Caco-2 (cell line): ENCODE results near the gene TMCC1. TPM values are rescaled to one million over a fixed set of nuclear protein-coding genes. Genes with fewer than 3 reads are reported as not detected.
"Not testable (repeated sequence)": the region's sequence is repeated elsewhere in the genome, so short reads cannot be mapped to it uniquely, and the experiment has no call there.

Experiments used
- BruUV-seq: library from RNA; stranded (reverse); fragments of 400-500 nt; replicated peaks from 2 replicates; lab custom pipeline; 2021; lab: Mats Ljungman, UMichigan
- CTCF ChIA-PET: fragments of 300-600 bp; sonication (Branson Sonifier 250); formaldehyde crosslinking; loops from one replicate; lab custom pipeline; 2022; ENCODE audit warnings: antibody characterized with exemption; lab: Charles Lee
- POLR2A ChIA-PET: fragments of 300-600 bp; sonication (Branson Sonifier 250); formaldehyde crosslinking; loops from one replicate; lab custom pipeline; 2022; ENCODE audit warnings: antibody characterized with exemption; lab: Charles Lee
- DNase-seq, 2 experiments: peaks; one replicate each; pipeline versions ENCODE4 v3.0.0 to v3.0.0-alpha.2; 2020 to 2022
- H3K27me3 ChIP-seq: replicated peaks from 2 replicates; pipeline ENCODE4 v1.6.0; 2011; ENCODE audit warnings: low read length; ENCODE audit not compliant: control insufficient read depth, insufficient read depth
- H3K36me3 ChIP-seq: 2 replicates; pipeline ENCODE4 v1.5.1; 2011; ENCODE audit warnings: low read length; ENCODE audit not compliant: control insufficient read depth, insufficient read depth
- H3K4me1 ChIP-seq: fragments of 250-450 bp; sonication (Bioruptor Pico); 2 replicates; pipeline ENCODE4 v1.5.1; 2020; ENCODE audit warnings: mild to moderate bottlenecking
- H3K4me3 ChIP-seq: 2 replicates; pipeline ENCODE4 v1.5.1; 2011; ENCODE audit warnings: low read depth, mild to moderate bottlenecking, control low read depth, low read length
- H3K9me3 ChIP-seq: fragments of 250-450 bp; sonication (Bioruptor Pico); 2 replicates; pipeline ENCODE4 v1.5.1; 2020; ENCODE audit warnings: mild to moderate bottlenecking, moderate library complexity
- H3K27ac Mint-ChIP-seq: one replicate; pipeline ENCODE4 v1.8.0; 2022; ENCODE audit warnings: mixed read lengths; ENCODE audit not compliant: unreplicated experiment
- H3K27me3 Mint-ChIP-seq: one replicate; pipeline ENCODE4 v1.8.0; 2022; ENCODE audit warnings: mixed read lengths; ENCODE audit not compliant: insufficient read depth, unreplicated experiment
- H3K36me3 Mint-ChIP-seq: one replicate; pipeline ENCODE4 v1.8.0; 2022; ENCODE audit warnings: mild to moderate bottlenecking, mixed read lengths; ENCODE audit not compliant: insufficient read depth, unreplicated experiment
- H3K4me1 Mint-ChIP-seq: one replicate; pipeline ENCODE4 v1.8.0; 2022; ENCODE audit warnings: low read depth, mixed read lengths; ENCODE audit not compliant: unreplicated experiment
- H3K4me3 Mint-ChIP-seq: one replicate; pipeline ENCODE4 v1.8.0; 2022; ENCODE audit warnings: mild to moderate bottlenecking, moderate library complexity, mixed read lengths; ENCODE audit not compliant: unreplicated experiment
- H3K9me3 Mint-ChIP-seq: one replicate; pipeline ENCODE4 v1.8.0; 2022; ENCODE audit warnings: mixed read lengths; ENCODE audit not compliant: unreplicated experiment
- intact Hi-C: fragments of 100-400 bp; cut with micrococcal nuclease; formaldehyde crosslinking; loops from one replicate; pipeline ENCODE4 v1.10.0; 2022; ENCODE audit not compliant: unreplicated experiment
- total RNA-seq: library from RNA; stranded (reverse); gene quantifications from 2 replicates; pipeline ENCODE4 v1.2.3, GENCODE V29; 2022
- TF ChIP-seq, protein P1 (sequence below), 2 experiments: fragments of 200-600 bp in 1 of 2; IDR thresholded peaks; 1 replicate in 1 of 2; 2 replicates in 1 of 2; pipeline versions ENCODE4 v1.5.1 to v1.8.0; 2011 to 2022; ENCODE audit warnings: antibody characterized with exemption in 1 of 2, control low read depth in 1 of 2, inconsistent platforms in 1 of 2, low read depth in 1 of 2, low read length in 1 of 2, mild to moderate bottlenecking in 1 of 2, moderate library complexity in 1 of 2; ENCODE audit not compliant: insufficient read depth in 1 of 2, severe bottlenecking in 1 of 2, unreplicated experiment in 1 of 2

The TMCC1 gene
- total RNA-seq, 1 experiment from 2014 or later, result 27.8 TPM

DNA sequence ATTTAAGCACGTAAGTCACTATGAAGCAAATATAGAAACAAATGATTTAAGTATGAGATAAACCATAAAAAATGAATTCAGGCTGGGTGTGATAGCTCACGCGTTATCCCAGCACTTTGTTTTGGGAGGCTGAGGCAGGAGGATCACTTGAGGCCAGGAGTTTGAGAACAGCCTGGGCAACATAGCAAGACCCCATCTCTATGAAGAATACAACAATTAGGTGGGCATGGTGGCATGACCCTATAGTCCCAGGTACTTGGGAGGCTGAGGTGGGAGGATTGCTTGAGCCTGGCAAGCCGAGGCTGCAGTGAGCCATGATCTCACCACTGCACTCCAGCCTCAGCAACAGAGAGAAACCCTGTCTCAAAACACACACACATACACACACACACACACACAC lies 34.2 kb downstream of the TMCC1 start:
- Histone ChIP-seq H3K4me1 (0 out of 2 replicates have a peak, but pooled peaks cover 6% of the 10 kb centered on the region), H3K27me3 (no peaks in the 10 kb centered on the region), H3K9me3 (no peaks in the 10 kb centered on the region), H3K4me3 (no peak overlapping the region), H3K36me3 (no peaks in the 10 kb centered on the region; the same call in 1 of the 2 replicates)
- H3K36me3 Mint-ChIP-seq, result peaks cover 5% of the 10 kb centered on the region
- H3K9me3 Mint-ChIP-seq, result no peaks in the 10 kb centered on the region
- POLR2A ChIA-PET, result no interaction called here
- H3K27me3 Mint-ChIP-seq, result no peaks in the 10 kb centered on the region
- TF ChIP-seq, protein P1, sequence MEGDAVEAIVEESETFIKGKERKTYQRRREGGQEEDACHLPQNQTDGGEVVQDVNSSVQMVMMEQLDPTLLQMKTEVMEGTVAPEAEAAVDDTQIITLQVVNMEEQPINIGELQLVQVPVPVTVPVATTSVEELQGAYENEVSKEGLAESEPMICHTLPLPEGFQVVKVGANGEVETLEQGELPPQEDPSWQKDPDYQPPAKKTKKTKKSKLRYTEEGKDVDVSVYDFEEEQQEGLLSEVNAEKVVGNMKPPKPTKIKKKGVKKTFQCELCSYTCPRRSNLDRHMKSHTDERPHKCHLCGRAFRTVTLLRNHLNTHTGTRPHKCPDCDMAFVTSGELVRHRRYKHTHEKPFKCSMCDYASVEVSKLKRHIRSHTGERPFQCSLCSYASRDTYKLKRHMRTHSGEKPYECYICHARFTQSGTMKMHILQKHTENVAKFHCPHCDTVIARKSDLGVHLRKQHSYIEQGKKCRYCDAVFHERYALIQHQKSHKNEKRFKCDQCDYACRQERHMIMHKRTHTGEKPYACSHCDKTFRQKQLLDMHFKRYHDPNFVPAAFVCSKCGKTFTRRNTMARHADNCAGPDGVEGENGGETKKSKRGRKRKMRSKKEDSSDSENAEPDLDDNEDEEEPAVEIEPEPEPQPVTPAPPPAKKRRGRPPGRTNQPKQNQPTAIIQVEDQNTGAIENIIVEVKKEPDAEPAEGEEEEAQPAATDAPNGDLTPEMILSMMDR (IDR thresholded peaks at IDR 0.05; ENCODE audit: insufficient read depth in 1 of 2, low read depth in 1 of 2, low read length in 1 of 2, severe bottlenecking in 1 of 2, unreplicated experiment in 1 of 2), result no peak
- intact Hi-C loops, result no loop called here
- CTCF ChIA-PET, result no interaction called here
- H3K4me3 Mint-ChIP-seq, result no peak overlapping the region
- no peaks in the 10 kb centered on the region for H3K4me1 Mint-ChIP-seq
- H3K27ac Mint-ChIP-seq, result no peak overlapping the region
- no TSS peak for BruUV-seq
- no peak for DNase-seq

DNA sequence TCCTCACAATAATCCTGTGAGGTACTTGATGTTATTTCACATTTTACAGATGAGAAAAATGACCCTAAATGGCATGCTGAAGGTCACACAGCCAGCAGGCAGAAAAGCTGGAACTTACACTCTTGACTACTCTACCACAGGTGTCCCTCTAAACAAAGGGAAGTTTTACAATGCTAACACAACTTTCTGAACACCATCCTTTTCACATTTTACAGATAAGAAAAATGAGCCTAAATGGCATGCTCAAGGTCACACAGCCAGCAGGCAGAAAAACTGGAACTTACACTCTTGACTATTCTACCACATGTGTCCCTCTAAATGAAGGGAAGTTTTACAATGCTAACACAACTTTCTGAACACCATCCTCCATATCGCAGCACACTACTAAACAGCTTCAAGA lies 35.6 kb downstream of the TMCC1 start:
- H3K4me1 Mint-ChIP-seq, result no peaks in the 10 kb centered on the region
- no peak for DNase-seq
- peaks cover 5% of the 10 kb centered on the region for H3K36me3 Mint-ChIP-seq
- no peaks in the 10 kb centered on the region for H3K27me3 ChIP-seq
- H3K36me3 ChIP-seq, result no peaks in the 10 kb centered on the region; the same call in 1 of the 2 replicates
- H3K27ac Mint-ChIP-seq, result peak overlapping the region; percentile 19
- no peaks in the 10 kb centered on the region for H3K9me3 Mint-ChIP-seq
- no peaks in the 10 kb centered on the region for H3K27me3 Mint-ChIP-seq
- H3K4me3 ChIP-seq, result no peak overlapping the region
- CTCF ChIA-PET, result no interaction called here
- POLR2A ChIA-PET, result no interaction called here
- TF ChIP-seq, protein P1 (IDR thresholded peaks at IDR 0.05; ENCODE audit: insufficient read depth in 1 of 2, low read depth in 1 of 2, low read length in 1 of 2, severe bottlenecking in 1 of 2, unreplicated experiment in 1 of 2), result no peak
- no peaks in the 10 kb centered on the region for H3K9me3 ChIP-seq
- H3K4me3 Mint-ChIP-seq, result no peak overlapping the region
- 0 out of 2 replicates have a peak, but pooled peaks cover 6% of the 10 kb centered on the region for H3K4me1 ChIP-seq
- no TSS peak for BruUV-seq
- intact Hi-C loops, result no loop called here

DNA sequence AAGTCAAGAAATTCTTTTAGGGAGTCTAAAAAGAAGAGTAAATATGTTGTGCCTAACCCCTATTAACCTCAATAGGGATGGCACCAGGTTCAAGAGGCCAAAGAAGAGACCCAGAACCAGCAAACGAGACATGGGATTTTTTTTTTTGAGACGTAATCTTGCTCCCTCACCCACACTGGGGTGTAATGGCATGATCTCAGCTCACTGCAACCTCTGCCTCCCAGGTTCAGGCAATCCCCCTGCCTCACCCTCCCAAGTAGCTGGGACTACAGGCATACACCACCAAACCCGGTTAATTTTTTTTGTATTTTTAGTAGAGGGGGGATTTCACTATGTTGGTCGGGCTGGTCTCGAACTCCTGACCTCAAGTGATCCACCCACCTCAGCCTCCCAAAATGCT lies 36.7 kb downstream of the TMCC1 start:
- H3K4me3 Mint-ChIP-seq, H3K27ac Mint-ChIP-seq, H3K9me3 Mint-ChIP-seq, DNase-seq, H3K4me1 ChIP-seq, intact Hi-C loops, POLR2A ChIA-PET, H3K4me1 Mint-ChIP-seq, H3K36me3 Mint-ChIP-seq, H3K27me3 ChIP-seq, BruUV-seq, H3K4me3 ChIP-seq, H3K36me3 ChIP-seq, CTCF ChIA-PET, H3K27me3 Mint-ChIP-seq, H3K9me3 ChIP-seq: not testable (repeated sequence)
